ENCODE data around the gene TXNDC17. TPM values are rescaled to one million over a fixed set of nuclear protein-coding genes. Genes with fewer than 3 reads are reported as not detected.

The TXNDC17 gene
- total RNA-seq, 1 experiment from 2014 or later = 137 TPM

- no TSS peak for BruUV-seq (replicated peaks)
- no peak for DNase-seq (ENCODE audit: unreplicated experiment)
- ChIA-PET CTCF (no interaction called here), POLR2A (interaction anchor here (1.0 kb wide), 1 partner anchor 31 kb away, joined by 4 read pairs; no protein-coding TSS in a partner anchor)
- Mint-ChIP-seq H3K27ac (ENCODE audit: low read depth, unreplicated experiment) (no peak overlapping the region), H3K4me1 (ENCODE audit: insufficient read depth, unreplicated experiment) (peaks cover 12% of the 10 kb centered on the region), H3K9me3 (ENCODE audit: unreplicated experiment) (no peaks in the 10 kb centered on the region), H3K36me3 (ENCODE audit: insufficient read depth, unreplicated experiment) (peaks cover 69% of the 10 kb centered on the region), H3K4me3 (ENCODE audit: unreplicated experiment) (no peak overlapping the region), H3K27me3 (ENCODE audit: insufficient read depth, unreplicated experiment) (no peaks in the 10 kb centered on the region)
- intact Hi-C loops (cut with micrococcal nuclease) = no loop called here
- no peak for TF ChIP-seq CTCF (IDR thresholded peaks at IDR 0.05; ENCODE audit: unreplicated experiment)
Measured at GRCh38 chr17:6596081-6596480, 44.8 kb upstream of the TXNDC17 start.

GRCh38 chr17:6596511-6596910 is 44.3 kb upstream of the TXNDC17 start:
- Mint-ChIP-seq H3K4me3 (ENCODE audit: unreplicated experiment) (no peak overlapping the region), H3K4me1 (ENCODE audit: insufficient read depth, unreplicated experiment) (peaks cover 8% of the 10 kb centered on the region), H3K9me3 (ENCODE audit: unreplicated experiment) (no peaks in the 10 kb centered on the region), H3K27ac (ENCODE audit: low read depth, unreplicated experiment) (no peak overlapping the region), H3K27me3 (ENCODE audit: insufficient read depth, unreplicated experiment) (no peaks in the 10 kb centered on the region), H3K36me3 (ENCODE audit: insufficient read depth, unreplicated experiment) (peaks cover 73% of the 10 kb centered on the region)
- no peak for TF ChIP-seq CTCF (IDR thresholded peaks at IDR 0.05; ENCODE audit: unreplicated experiment)
- POLR2A ChIA-PET = interaction anchor here (1.0 kb wide), 1 partner anchor 31 kb away, joined by 4 read pairs; no protein-coding TSS in a partner anchor
- intact Hi-C loops (cut with micrococcal nuclease) = no loop called here
- BruUV-seq (replicated peaks) = no TSS peak
- CTCF ChIA-PET = no interaction called here
- no peak for DNase-seq (ENCODE audit: unreplicated experiment)

DNA sequence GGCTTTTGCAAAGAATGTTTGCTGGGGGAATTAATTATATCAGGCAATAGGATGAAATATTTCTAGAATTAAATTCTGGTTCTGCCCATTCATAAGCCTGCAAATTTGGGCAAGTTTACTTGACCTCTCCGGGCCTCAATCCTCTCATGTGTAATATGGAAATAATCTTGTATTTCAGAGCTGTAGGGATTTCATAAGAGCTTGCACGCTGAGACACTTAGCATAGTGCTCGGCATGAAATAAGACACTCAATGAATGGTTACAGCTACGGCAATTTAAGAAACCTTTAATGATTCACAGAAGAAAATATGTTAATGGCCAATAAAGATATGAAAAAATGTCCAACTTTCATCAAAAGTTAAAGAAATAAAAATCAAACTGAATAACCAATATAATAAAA is 43.9 kb upstream of the TXNDC17 start:
- Mint-ChIP-seq H3K4me1 (ENCODE audit: insufficient read depth, unreplicated experiment) (peaks cover 3% of the 10 kb centered on the region), H3K36me3 (ENCODE audit: insufficient read depth, unreplicated experiment) (peaks cover 70% of the 10 kb centered on the region), H3K4me3 (ENCODE audit: unreplicated experiment) (no peak overlapping the region), H3K27ac (ENCODE audit: low read depth, unreplicated experiment) (no peak overlapping the region), H3K27me3 (ENCODE audit: insufficient read depth, unreplicated experiment) (no peaks in the 10 kb centered on the region), H3K9me3 (ENCODE audit: unreplicated experiment) (no peaks in the 10 kb centered on the region)
- no TSS peak for BruUV-seq (replicated peaks)
- ChIA-PET POLR2A (interaction anchor here (0.6 to 1.4 kb wide), 3 partner anchors 13 to 124 kb away, joined by 3 to 4 read pairs (median 3); no protein-coding TSS in a partner anchor), CTCF (no interaction called here)
- DNase-seq (ENCODE audit: unreplicated experiment) = no peak
- intact Hi-C loops (cut with micrococcal nuclease) = no loop called here
- TF ChIP-seq CTCF (IDR thresholded peaks at IDR 0.05; ENCODE audit: unreplicated experiment) = no peak

GRCh38 chr17:6597727-6598126 is 43.1 kb upstream of the TXNDC17 start:
- ChIA-PET POLR2A (interaction anchor here (1.4 kb wide), 1 partner anchor 125 kb away, joined by 3 read pairs; no protein-coding TSS in a partner anchor), CTCF (no interaction called here)
- Mint-ChIP-seq H3K27ac (ENCODE audit: low read depth, unreplicated experiment) (no peak overlapping the region), H3K36me3 (ENCODE audit: insufficient read depth, unreplicated experiment) (peaks cover 68% of the 10 kb centered on the region), H3K4me1 (ENCODE audit: insufficient read depth, unreplicated experiment) (no peaks in the 10 kb centered on the region), H3K4me3 (ENCODE audit: unreplicated experiment) (no peak overlapping the region), H3K27me3 (ENCODE audit: insufficient read depth, unreplicated experiment) (no peaks in the 10 kb centered on the region), H3K9me3 (ENCODE audit: unreplicated experiment) (no peaks in the 10 kb centered on the region)
- intact Hi-C loops (cut with micrococcal nuclease) = no loop called here
- no peak for TF ChIP-seq CTCF (IDR thresholded peaks at IDR 0.05; ENCODE audit: unreplicated experiment)
- no peak for DNase-seq (ENCODE audit: unreplicated experiment)
- no TSS peak for BruUV-seq (replicated peaks)
